ENCODE results near the gene C10orf88. TPM values are rescaled to one million over a fixed set of nuclear protein-coding genes. Genes with fewer than 3 reads are reported as not detected.

The C10orf88 gene
- total RNA-seq, 2 donors from 2014 or later: 1.6 to 4.7 TPM

DNA sequence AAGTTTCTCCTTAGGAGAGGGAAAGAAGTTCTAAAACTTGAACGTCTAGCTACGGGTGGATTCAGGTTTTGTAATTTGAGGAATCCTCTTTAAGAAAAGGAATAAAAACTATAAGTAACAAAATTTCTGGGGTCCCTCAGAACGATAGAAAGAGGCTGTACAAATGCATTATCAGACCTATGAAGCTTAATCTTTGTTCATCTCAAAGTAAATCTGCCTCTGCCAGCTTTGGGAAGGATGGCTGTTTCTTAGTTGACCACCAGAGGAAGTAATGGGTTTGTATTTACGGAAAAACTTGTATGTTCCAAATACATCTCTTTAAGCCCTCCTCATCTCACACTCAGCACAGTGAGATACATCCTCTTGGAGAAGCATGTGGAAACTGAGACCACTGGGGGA is 27.0 kb upstream of the C10orf88 start:
- WGBS, 2 donors: 10 to 29% methylated on average over 4 of the region's 4 CpGs
- TF ChIP-seq, protein P1, sequence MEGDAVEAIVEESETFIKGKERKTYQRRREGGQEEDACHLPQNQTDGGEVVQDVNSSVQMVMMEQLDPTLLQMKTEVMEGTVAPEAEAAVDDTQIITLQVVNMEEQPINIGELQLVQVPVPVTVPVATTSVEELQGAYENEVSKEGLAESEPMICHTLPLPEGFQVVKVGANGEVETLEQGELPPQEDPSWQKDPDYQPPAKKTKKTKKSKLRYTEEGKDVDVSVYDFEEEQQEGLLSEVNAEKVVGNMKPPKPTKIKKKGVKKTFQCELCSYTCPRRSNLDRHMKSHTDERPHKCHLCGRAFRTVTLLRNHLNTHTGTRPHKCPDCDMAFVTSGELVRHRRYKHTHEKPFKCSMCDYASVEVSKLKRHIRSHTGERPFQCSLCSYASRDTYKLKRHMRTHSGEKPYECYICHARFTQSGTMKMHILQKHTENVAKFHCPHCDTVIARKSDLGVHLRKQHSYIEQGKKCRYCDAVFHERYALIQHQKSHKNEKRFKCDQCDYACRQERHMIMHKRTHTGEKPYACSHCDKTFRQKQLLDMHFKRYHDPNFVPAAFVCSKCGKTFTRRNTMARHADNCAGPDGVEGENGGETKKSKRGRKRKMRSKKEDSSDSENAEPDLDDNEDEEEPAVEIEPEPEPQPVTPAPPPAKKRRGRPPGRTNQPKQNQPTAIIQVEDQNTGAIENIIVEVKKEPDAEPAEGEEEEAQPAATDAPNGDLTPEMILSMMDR (IDR thresholded peaks at IDR 0.05): peak in 3 of 7 experiments; percentile 25 to 38 (median 34)
- no peak for TF ChIP-seq POLR2A (IDR thresholded peaks at IDR 0.05)

DNA sequence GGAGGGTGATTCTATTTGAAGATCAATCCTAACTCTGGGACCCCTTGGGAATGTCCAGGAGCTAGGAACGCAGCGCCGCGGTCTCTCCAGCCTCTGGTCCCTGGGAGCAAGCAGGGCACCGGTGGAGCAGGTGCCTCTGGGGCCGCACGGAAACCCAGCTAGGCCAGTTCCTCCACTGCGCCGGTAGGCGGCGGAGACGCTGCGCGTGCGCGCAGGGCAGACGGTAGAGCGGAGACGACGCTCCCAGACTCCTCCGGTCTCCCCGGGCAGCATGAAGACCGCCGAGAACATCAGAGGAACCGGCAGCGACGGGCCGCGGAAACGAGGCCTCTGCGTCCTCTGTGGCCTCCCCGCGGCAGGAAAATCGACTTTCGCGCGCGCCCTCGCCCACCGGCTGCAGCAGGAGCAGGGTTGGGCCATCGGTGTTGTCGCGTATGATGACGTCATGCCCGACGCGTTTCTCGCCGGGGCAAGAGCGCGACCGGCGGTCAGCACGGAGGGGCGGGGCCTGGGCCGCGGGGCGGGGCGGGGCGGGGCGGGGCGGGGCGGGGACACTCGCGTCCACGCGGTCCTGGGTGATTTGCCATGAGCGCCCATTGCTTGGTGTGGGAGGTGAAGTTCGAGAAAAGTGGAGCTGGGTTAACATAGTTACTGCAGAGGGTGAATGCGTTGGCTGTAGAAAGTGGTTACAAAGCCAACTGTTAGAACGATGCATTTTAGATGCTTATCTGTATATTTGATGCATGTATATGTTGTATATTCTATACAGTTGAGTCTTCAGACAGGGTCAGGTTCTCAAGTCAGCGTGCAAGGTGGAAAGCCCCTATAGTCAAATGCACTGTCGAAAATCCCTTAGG is 26.4 kb upstream of the C10orf88 start, which contains the start of gene PSTK:
Gene PSTK (plus strand): TSS at position 193 of the 857 bp plus-strand sequence. CDS start 79 bp downstream, at position 272.
- Histone ChIP-seq H3K27me3 (no peaks in the 10 kb centered on the region), H3K4me1 (peaks cover 14% of the 10 kb centered on the region), H3K27ac (peak within 1 kb of the TSS; percentile 71 to 99 (median 90)), H3K36me3 (replicated peaks in 1 of 2; ENCODE audit: insufficient read depth in 1 of 2, low read depth in 2 of 2) (no peaks in the 10 kb centered on the region), H3K9me3 (no peaks in the 10 kb centered on the region), H3K4me3 (peak within 1 kb of the TSS; percentile 30 to 40)
- TF ChIP-seq POLR2A (IDR thresholded peaks at IDR 0.05): peak; percentile 66 to 90 (median 84)
- TF ChIP-seq, protein P1 (IDR thresholded peaks at IDR 0.05): peak; percentile 88 to 99 (median 97)
- peak; percentile 98 for ATAC-seq
- 1% methylated on average over 37 to 66 of the region's 73 CpGs for WGBS, 2 donors
- intact Hi-C loops (cut with DNase I): no loop called here
- peak; percentile 90 to 91 (median 90) for DNase-seq

More for the DNA sequence above, 27.0 kb upstream of the C10orf88 start:
- Histone ChIP-seq H3K27ac (peak overlapping the region in 2 of 4 donors; percentile 71 to 96), H3K9me3 (no peaks in the 10 kb centered on the region), H3K4me1 (peaks cover 14% of the 10 kb centered on the region), H3K27me3 (no peaks in the 10 kb centered on the region), H3K4me3 (peak overlapping the region in 1 of 2 donors; percentile 40), H3K36me3 (replicated peaks in 1 of 2; ENCODE audit: insufficient read depth in 1 of 2, low read depth in 2 of 2) (no peaks in the 10 kb centered on the region)
- intact Hi-C loops (cut with DNase I): no loop called here
- DNase-seq: no peak
- ATAC-seq: no peak

DNA sequence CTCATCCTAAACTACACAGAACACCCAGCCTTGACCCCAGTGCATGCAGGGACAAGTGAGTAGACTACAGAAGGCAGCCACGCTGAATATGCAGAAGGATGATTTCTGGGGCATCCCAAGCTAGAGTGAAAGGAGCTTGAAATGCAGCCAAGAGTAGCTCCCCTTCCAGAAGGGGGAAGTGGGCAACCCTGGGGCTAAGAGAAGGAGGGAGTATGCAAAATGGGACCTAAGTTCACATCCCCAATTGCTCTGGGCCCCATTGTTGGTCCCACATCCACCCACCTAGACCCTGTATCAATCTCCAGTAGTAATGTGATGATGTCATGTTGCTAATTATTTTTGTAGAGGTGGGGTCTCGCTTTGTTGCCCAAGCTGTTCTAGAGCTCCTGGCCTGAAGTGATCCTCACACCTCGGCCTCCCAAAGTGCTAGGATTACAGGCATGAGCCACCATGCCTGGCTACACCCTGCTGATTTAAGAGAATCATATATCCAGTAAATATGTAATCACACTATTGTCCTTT is 20.6 kb upstream of the C10orf88 start:
- Histone ChIP-seq H3K27ac (no peak overlapping the region), H3K27me3 (no peaks in the 10 kb centered on the region), H3K36me3 (replicated peaks in 1 of 2; ENCODE audit: insufficient read depth in 1 of 2, low read depth in 2 of 2) (no peaks in the 10 kb centered on the region), H3K4me3 (no peak overlapping the region), H3K4me1 (peaks cover 4% of the 10 kb centered on the region), H3K9me3 (no peaks in the 10 kb centered on the region)
- 68 to 79% methylated on average over 3 of the region's 3 CpGs for WGBS, 2 donors
- intact Hi-C loops (cut with DNase I): no loop called here
- DNase-seq (no peak), ATAC-seq (no peak)
- TF ChIP-seq, protein P1 (IDR thresholded peaks at IDR 0.05): no peak
- no peak for TF ChIP-seq POLR2A (IDR thresholded peaks at IDR 0.05)

DNA sequence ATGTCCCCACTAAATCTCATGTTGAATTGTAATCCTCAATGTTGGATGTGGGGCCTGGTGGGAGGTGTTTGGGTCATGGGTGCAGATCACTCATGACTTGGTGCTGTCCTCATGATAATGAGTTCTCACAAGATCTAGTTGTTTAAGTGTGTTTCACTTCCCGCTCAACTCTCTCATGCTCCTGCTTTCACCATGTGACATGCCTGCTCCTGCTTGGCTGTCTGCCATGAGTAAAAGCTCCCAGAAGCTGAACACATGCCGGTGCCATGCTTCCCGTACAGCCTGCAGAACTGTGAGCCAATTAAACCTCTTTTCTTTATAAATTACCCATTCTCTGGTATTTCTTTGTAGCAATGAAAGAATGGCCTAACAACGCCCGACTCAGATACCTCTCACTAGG is 20.0 kb upstream of the C10orf88 start:
- Histone ChIP-seq H3K4me1 (no peaks in the 10 kb centered on the region), H3K27ac (no peak overlapping the region), H3K36me3 (replicated peaks in 1 of 2; ENCODE audit: insufficient read depth in 1 of 2, low read depth in 2 of 2) (no peaks in the 10 kb centered on the region), H3K9me3 (no peaks in the 10 kb centered on the region), H3K4me3 (no peak overlapping the region), H3K27me3 (no peaks in the 10 kb centered on the region)
- no peak for ATAC-seq
- no peak for TF ChIP-seq POLR2A (IDR thresholded peaks at IDR 0.05)
- TF ChIP-seq, protein P1 (IDR thresholded peaks at IDR 0.05): no peak
- 47 to 68% methylated on average over 5 of the region's 5 CpGs for WGBS, 2 donors
- DNase-seq: peak in 2 of 4 donors; percentile 12 to 23
- intact Hi-C loops (cut with DNase I): no loop called here
